Superior temporal gyrus (tissue), 1 donor: ENCODE data around the gene ATP8B3.

Experiments
- DNase-seq: peaks from one replicate; pipeline ENCODE4 v3.0.0-alpha.2; 2016; ENCODE audit errors: extremely low spot score

Gene ATP8B3

DNA sequence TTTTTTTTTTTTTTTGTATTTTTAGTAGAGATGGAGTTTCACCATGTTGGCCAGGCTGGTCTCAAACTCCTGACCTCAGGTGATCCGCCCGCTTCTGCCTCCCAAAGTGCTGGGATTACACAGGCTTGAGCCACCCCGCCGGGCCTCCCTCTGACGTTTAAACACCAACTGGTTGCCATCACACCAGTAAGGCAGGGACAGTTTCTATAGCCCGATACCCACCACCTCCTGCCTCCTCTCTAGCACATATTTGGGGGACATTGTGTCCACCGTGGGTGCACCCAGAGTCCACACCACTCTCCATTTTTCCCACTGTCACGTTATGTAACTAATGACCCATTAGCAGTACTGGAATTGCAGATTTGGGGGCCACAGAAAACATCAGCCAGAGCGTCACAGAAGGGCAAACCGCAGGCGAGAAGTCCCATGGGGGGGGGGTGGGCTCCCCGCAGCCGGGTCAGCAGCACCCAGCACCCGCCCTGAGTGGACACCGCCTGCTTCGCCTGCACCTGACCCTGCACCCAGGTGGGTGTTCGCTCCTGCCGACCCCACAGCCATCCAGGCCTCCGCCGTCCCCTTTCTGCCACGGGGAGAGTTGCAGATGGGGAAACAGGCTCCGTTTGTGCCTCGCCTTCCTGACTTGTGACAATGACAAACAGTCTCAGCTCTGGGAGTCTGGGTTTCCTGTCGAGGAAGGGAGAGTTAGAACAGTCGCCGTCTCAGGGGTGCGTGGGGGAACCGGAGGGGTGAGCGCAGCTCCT, 55.2 kb downstream of the ATP8B3 start:
- no peak for DNase-seq

GRCh38 chr19:1756264-1756663, 55.8 kb downstream of the ATP8B3 start:
- no peak for DNase-seq

GRCh38 chr19:1755467-1756171, 56.5 kb downstream of the ATP8B3 start:
- DNase-seq = no peak

GRCh38 chr19:1754636-1755466, 57.2 kb downstream of the ATP8B3 start:
- no peak for DNase-seq

DNA sequence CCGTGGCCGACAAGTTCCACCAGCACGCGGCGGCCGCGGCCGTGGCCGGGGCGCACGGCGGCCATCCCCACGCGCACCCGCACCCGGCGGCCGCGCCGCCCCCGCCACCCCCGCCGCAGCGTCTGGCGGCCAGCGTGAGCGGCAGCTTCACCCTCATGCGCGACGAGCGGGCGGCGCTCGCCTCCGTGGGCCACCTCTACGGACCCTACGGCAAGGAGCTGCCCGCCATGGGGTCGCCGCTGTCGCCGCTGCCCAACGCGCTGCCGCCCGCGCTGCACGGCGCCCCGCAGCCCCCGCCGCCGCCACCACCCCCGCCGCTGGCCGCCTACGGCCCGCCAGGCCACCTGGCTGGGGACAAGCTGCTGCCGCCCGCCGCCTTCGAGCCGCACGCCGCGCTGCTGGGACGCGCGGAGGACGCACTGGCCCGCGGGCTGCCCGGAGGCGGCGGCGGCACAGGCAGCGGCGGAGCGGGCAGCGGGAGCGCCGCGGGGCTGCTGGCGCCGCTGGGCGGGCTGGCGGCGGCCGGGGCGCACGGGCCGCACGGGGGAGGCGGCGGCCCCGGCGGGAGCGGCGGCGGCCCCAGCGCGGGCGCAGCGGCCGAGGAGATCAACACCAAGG, 57.9 kb downstream of the ATP8B3 start:
- no peak for DNase-seq

DNA sequence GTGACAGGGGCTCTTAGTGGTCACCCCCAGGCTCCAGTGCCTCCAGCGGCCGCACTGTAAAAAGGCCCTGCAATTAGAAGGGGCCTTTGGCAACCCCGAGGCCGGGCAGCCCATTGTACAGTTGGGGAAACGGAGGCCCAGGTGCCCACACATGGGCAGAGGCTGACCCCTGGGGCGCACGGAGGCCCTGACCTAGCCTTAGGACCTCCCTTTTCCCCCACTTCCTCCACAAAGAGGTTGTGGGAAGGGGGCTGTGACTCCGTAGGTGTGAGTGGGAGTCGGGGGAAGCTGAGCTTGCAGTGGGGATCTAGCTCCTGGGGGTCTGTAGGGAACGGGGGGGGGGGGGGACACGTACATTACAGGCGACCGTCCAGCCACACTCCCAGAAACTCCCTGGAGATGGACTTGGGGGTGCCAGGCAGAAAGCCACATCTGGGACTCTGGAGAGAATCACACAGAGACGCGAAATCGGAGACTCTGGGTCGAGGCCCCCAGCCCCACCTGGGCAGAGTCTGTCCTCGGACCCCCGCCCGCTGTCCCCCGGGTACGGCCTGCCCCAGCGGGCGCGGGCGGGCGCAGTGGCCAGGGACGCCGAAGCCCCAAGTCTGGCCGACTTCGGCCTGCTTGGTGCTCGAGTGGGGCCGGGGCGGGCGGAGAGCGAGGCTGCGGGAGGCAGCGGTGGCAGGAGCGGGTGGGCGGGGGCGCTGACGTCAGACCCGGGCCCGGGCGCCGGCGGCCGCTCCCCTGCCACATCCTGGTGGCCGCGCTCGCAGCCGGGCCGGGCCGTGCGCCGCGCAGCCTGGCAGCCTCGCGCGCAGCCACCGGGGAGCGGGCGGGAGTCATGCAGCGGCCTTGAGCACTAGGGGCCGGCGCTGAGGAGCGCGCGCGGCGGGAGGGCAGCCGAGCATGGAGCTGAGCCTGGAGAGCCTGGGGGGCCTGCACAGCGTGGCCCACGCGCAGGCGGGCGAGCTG, 59.0 kb downstream of the ATP8B3 start, which contains the start of gene ONECUT3:
Gene ONECUT3 (plus strand): TSS at position 750 of the 972 bp plus-strand sequence. CDS start 157 bp downstream, at position 907.
- no peak for DNase-seq

DNA sequence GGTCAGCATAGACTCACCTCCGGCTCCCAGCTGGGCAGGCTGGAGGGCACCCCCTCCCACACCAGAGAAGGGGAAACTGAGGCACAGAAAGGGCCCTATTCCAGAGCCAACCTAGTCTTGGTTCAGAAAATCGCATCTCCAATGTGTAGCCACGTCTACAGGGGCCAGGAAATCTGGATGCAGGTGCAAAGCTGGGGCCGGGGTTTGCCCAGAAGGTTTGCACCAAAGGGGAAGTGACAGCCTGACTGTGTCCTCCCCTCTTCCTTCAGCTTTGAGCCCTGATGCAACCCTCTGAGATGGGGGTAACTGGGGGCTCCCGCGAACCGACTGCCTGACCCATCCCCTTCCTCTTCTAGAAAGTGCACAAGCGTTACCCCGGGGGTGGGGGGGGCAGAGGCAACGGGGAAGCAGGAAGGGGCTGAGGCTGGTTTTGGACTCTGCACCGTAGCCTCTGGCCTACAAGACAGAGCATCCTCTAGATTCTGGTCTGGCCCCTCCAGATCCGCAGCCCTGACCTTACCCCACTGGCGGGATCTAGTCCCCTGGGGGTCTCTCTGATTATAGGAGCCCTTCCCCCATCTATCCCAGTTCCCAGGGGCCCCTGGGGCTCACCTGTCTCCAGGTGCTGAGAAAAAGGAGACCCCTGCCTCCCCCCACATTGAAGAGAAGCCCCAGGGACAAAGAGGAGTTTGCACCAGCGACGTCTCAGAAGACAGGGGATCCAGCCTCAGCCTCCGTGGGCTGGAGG, 59.9 kb downstream of the ATP8B3 start:
- DNase-seq = no peak

- no peak for DNase-seq
Observed at GRCh38 chr19:1751367-1752008, 60.6 kb downstream of the ATP8B3 start.

DNA sequence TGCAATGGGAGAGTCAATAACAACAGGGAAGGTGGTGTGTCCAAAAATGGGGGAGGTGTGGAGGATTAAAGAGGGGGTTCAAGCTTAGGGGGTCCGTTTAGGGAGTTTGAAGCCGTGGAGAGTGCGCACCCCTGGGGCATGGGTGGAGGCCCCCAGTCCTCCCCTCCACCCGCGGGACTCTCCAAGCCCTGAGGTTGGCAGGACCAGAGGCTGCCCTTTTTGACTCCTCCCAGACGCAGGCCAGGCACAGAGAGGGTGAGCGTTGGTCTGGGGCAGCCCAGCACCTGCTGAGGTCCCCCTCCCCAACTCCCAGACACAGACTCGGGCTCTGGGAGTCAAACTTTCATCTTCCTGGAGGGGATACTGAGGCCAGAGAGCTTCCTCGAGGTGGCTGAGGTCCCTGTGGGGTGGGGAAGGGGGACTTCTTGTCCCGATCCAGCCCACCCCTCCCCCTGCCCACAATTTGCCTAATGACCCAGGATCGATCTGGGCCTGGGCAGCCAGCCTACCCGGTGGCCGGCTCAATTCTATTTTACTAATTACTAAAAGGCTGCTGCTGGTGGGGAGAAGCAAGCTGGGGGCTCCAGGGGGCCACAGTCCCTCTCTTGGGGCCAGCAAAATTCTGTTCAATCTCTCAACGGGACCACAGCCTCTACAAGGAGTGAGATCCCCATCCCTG, 61.6 kb downstream of the ATP8B3 start:
- no peak for DNase-seq

- no peak for DNase-seq
Observed at GRCh38 chr19:1749373-1750342, 62.4 kb downstream of the ATP8B3 start.

DNA sequence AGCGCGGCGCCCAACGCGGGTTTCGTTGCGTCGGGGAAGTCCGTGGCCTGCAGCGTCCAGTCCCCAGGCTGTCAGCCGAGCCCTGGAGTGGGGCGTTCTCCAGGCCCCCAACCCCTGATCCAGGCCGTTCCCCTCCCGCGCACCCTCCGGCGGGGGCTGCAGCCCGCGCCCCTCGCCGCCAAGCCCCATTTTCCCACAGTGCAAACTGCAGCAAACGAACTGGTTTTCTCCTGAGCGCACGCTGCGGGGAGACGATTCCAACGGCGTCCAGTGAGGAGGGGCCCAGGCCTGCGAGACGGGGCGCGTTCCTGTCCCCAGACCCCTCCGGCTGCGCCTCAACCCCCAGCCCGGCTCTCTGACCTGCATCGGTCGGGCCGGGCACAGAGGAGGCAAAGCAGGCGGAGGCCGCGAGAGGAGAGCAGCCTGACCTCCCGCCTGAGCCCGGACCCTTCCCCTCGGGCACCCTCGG, 63.2 kb downstream of the ATP8B3 start:
- no peak for DNase-seq

DNA sequence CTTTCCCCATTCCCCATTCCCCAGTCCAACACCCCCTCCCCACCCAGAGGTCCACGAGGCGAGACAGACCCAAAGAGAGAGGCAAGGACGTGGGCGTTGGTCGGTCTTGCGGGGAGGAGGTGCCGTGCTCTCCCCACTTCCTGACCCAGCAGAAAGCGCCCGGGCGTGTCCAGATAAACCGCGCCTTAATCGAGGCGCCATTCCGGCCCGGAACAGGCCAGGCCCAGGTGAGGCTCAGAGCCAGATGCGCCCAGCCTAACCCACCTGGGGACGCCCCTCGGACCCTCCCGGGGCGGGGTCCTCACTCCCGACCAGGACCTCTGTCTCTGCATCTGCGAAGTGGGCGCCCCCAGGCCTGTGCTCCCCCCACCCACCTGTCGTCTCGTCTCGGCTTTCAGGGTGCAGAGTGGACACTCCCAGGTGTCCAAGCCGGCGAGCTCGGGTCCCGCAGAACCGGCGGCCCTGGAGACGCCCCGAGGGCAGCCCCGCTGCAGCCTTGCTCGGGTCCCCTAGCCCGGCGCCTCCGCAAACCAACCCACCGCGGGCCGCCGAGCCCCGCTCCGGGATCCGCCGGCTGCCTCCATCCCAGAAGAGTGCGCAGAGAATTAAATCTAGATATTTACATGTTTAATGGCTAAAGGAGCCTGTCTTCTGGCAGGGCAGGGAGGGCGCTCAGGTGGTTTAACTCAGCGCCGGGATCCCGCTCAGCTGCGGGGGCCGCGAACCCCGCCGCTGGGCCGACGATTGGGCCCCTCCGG, 63.8 kb downstream of the ATP8B3 start:
- no peak for DNase-seq

DNA sequence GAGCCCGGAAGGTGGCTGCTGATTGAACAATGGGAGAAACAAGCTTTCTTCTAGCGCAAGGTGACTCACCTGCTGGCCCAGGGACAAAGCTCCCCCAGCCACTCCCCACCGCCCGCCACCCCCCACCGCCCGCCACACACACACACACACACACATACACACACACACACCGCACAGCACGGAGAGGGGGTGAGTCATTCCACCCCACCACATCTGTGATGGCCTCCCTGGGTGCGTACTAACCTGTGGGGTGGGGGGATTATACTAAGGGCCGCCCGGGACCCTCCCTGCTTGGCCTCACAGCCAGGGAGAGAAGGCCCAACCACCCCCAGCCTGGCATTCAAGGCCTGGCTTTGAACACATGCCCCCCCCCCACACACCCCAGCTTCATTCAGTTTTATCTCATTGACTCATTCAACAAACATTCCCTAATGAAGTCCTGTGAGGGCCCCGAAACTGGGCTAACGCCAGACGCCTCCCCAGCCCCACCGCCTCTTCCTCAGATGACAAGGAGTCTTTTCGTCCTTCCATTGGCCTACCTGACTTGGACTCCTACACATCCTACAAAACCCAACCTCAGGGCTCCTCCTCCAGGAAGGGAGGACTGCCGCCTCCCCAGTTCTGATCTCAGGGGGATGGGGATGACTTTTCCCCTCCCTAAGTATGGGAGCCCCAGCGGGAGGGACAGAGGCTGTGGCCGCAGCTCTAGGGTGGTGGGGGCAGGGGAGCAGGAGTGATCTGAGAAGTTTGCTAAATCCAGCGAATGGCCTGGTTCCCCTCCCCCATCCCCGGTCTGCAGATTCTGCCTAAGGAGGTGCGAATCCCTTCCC, 64.6 kb downstream of the ATP8B3 start:
- DNase-seq = no peak

GRCh38 chr19:1746401-1747284, 65.4 kb downstream of the ATP8B3 start:
- no peak for DNase-seq

- DNase-seq = no peak
Observed at GRCh38 chr19:1745589-1746031, 66.5 kb downstream of the ATP8B3 start.
